Measurements from ENCODE around the gene GNG5.
A peak's percentile ranks its signal among the peaks of the same experiment; 100 is the strongest.
"Not testable (repeated sequence)": the region's sequence is repeated elsewhere in the genome, so short reads cannot be mapped to it uniquely, and the experiment has no call there.

Gene GNG5
- 7.3 to 14.0 reads per million in 2 donors for total RNA-seq

DNA sequence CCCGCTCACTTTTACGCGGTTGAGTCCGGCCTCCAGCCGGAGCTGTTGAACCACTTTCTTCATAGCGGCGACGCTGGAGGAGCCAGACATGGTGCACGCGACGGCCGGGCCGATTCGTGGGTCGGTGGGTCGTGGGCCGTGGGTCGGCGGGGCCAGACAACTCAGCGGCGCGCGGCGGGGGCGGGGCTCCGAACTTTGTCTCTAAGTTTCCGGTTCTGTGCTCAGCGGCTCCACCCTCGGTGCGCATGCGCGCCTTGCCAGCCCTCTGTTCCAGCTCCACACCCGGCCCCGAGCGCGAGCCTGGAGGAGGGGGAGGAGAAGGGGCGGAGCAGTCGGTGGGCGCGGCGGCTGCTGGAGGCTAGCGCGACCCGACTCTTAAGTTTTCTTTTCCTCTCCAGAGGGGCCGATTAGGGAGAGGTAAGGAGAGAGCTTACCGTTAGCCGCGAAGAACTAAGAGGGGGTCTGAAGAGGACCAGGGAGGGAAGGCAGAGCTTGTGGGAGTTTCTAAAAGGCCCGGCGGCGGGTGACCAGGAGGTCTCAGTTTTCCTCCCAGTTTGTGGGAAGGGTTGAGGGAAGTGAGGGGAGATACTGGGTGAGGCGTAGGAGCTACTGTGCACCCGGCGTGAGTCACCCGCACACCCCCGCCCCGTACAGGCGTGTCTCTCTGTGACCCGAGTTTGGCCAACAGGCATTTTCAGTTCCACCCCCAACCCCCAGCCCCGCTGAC is at the start of gene GNG5, which contains the start of gene SPATA1:
Gene GNG5 (minus strand): TSS at position 580 of the 727 bp plus-strand sequence. CDS start 490 bp downstream, at position 90.
Gene SPATA1 (plus strand): TSS at position 385 of the 727 bp plus-strand sequence. CDS start 9,974 bp downstream, outside the sequence.
- peak; percentile 96 for DNase-seq

GRCh38 chr1:84550826-84551225 is 44.4 kb upstream of the GNG5 start:
- DNase-seq = no peak

- no peak for DNase-seq
Observed at GRCh38 chr1:84541679-84542078, 35.3 kb upstream of the GNG5 start.

GRCh38 chr1:84540759-84541158 is 34.4 kb upstream of the GNG5 start:
- no peak for DNase-seq

- DNase-seq = no peak
Observed at GRCh38 chr1:84539972-84540371, 33.6 kb upstream of the GNG5 start.

GRCh38 chr1:84538599-84538998 is 32.2 kb upstream of the GNG5 start:
- DNase-seq = no peak

- DNase-seq = no peak
Observed at GRCh38 chr1:84525779-84526178, 19.4 kb upstream of the GNG5 start.

GRCh38 chr1:84524590-84524989 is 18.2 kb upstream of the GNG5 start:
- no peak for DNase-seq

DNA sequence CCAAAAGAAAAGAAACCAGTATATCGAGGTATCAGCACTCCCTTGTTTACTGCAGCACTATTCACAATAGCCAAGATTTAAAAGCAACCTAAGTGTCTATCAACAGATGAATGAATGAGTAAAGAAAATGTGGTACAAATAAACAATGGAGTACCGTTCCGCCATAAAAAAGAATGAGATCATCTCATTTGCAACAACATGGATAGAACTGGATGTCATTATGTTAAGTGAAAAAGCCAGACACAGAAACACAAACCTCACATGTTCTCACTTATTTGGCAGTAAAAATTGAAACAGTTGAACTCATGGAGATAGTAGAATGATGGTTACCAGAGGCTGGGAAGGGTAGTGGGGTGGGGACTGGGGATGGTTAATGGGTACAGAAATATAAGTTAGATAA is 4.3 kb upstream of the GNG5 start:
- DNase-seq = no peak

DNA sequence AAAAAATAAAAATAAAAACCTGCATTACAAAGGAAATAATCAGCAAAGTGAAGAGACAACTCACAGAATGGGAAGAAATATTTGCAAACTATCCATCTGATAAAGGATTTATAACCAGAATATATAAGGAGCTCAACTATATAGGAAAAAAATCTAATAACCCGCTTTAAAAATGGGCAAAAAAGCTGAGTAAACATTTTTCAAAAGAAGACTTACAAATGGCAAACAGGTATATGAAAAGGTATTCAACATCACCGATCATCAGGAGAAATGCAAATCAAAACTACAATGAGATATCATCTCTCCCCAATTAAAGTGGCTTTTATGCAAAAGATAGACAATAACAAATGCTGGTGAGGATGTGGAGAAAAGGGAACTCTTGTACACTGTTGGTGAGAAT is 3.8 kb upstream of the GNG5 start:
- DNase-seq = no peak

GRCh38 chr1:84509029-84509428 is 2.6 kb upstream of the GNG5 start:
- no peak for DNase-seq

GRCh38 chr1:84508510-84508909 is 2.1 kb upstream of the GNG5 start:
- DNase-seq = no peak

- not testable (repeated sequence) for DNase-seq
Observed at GRCh38 chr1:84507887-84508286, 1.5 kb upstream of the GNG5 start.

DNA sequence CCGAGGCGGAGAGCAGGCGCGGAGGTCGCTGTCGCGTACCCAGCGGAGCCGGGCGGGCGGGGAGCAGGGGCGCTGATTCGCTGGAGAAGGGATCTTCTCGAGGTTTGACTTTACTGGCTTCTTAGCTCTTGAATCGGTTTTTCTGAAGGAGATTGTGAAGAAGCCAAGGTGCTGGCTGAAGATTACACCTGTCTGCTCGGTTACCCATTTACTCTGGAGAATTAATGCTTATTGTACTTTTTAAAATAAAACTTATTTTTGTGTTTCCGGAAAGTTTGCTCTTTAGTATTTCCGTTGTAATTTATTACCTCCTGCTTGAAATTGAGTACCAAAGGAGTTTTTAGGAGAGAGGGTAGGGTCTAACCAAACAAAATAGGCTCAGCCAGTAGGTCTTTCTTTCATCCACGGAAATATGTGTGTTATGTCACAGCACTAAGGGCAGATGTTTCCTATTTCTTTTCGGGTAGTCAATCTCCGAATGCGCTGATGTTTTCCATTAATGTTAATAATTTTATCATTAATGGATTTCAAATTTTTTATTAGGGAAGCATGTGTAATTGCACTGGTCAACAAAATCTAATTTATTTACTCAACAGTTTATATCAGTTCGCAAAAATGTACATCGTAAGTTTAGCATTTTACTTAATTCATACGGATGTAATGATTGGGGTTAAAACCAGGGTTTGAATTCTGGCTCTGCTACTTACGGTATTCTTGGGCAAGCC is 510 bp upstream of the GNG5 start:
- DNase-seq = no peak

GRCh38 chr1:84505493-84506001 is 834 bp downstream of the GNG5 start:
- no peak for DNase-seq

DNA sequence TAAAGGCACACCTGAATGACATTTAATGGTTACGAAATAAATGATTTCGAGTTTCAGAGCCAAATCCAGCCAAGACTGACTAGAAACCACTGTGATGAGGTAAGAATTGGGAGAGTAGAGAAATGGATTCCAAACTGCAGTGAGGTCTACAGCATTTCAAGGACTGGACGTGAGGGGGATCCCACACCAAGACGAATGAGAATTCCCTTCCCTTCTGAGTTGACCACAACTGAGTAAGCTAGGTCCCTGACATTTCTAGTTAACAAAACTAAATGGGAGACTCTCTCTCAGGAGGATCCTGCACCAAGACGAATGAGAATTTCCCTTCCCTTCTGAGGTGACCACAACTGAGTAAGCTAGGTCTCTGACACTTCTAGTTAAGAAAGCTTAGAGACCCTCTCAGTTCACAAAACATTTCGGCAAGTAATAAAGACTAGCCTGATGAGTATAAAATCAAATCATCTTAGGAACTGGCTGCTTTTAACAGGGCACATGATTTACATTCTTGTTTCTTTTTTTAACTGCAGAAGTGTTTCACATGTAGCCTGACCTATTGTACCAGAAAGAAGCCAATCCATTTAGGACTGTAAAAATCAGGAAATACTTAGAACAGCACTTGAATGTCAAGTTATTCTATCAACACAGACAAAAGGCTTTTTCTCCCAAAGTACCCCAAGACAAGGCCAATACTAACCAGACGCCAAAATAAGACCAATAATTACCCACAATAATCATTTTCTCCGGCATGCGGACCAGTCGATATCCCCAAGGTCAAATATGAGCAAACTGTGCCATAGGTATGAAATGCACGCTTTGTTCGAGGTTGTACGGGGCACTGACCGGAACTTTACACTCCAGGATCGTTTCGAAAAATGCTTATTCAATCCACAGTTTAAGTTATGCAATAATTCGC is 1.5 kb downstream of the GNG5 start:
- DNase-seq = no peak

GRCh38 chr1:84502927-84503326 is 3.5 kb downstream of the GNG5 start:
- DNase-seq = no peak

- no peak for DNase-seq
Observed at GRCh38 chr1:84497631-84498275, 8.6 kb downstream of the GNG5 start.

DNA sequence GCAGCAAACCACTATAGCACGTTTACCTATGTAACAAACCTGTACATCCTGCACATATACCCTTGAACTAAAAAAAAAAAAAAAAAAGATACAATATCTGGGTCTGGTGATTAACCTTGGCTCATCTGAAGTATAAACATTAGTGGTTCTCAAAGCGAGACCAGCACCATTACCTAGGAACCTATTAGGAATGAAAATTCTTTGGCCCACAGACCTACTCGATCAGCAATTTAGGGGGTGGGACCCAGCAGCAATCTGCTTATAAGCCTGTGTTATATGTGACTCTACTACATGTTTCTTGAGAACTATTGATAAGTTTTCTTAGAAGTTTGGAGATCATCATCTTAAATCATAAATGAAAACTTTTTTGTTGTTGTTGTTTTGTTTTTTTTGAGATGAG is 9.9 kb downstream of the GNG5 start:
- DNase-seq = no peak

- no peak for DNase-seq
Observed at GRCh38 chr1:84493747-84494146, 12.6 kb downstream of the GNG5 start.

DNA sequence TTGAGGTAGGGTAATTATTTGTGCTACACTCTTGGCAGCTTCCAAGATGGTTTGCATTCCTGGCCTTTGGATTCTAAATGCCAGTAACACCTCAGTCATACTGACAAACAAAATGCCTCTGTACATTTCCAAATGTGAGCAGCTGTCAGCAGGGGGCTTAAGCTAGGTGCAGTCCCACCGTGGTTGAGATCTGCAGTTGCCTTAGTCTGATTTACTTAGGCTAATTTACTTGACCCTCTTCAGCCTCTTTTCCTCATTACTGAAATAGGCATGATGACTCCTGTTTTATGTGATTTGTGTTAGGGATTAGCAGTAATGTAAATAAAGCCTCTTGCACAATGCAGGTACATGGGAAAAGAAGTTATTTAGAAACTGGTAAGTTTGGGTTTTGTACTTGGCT is 13.7 kb downstream of the GNG5 start:
- no peak for DNase-seq

DNA sequence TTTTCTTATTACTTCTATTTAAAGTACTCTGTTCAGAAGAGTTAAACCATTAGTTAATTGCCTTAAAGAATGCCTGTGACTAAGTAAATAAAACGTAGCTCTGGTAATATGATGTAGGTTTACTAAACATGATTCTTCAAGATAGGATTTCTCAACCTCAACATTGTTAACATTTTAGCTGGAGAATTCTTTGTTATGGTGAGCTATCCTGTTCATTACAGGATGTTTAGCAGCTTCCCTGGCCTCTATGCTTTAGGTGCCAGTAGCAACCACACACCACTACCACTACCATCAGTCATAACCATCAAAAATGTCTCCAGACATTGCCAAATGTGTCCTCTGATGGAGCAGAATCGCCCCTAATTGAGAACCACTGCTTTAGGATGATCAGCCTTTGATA is 16.6 kb downstream of the GNG5 start:
- no peak for DNase-seq

All from T-helper 9 cell (primary cell).